ENCODE measurements around the gene MYPN.

GRCh38 chr10:68218786-68219185 lies 109.5 kb downstream of the MYPN start:
- TF ChIP-seq CTCF (IDR thresholded peaks at IDR 0.05; ENCODE audit: low read length): no peak
- TF ChIP-seq EZH2 (IDR thresholded peaks at IDR 0.05; ENCODE audit: borderline replicate concordance, low read length): no peak

Measured in OCI-LY1 (cell line).